Psoas muscle (tissue), 8 donors: ENCODE data around the gene DNASE1L2. TPM values are rescaled to one million over a fixed set of nuclear protein-coding genes. Genes with fewer than 3 reads are reported as not detected.

Experiments
- ATAC-seq, 4 donors: fragments of 200-7000 bp; cut with Tn5 transposase; one replicate each; pipeline ENCODE4 v1.9.1; 2020; ENCODE audit warnings: moderate library complexity in 3 of 4, mild to moderate bottlenecking in 2 of 4
- DNase-seq, 2 donors: peaks; one replicate each; pipeline ENCODE4 v3.0.0-alpha.2; 2020
- H3K27ac ChIP-seq: fragments of 200-600 bp; one replicate; pipeline ENCODE4 v1.8.0; 2022
- H3K27me3 ChIP-seq, 3 donors: fragments of 200-600 bp in 1 of 3; one replicate each; pipeline versions ENCODE4 v1.6.1 to v1.8.0; 2013 to 2022; ENCODE audit warnings: low read length in 2 of 3, mild to moderate bottlenecking in 2 of 3, moderate library complexity in 1 of 3; ENCODE audit not compliant: insufficient read depth in 3 of 3
- H3K36me3 ChIP-seq, 2 donors: fragments of 200-600 bp in 1 of 2; one replicate each; pipeline versions ENCODE4 v1.6.1 to v1.8.0; 2013 to 2022; ENCODE audit warnings: low read depth in 1 of 2, mild to moderate bottlenecking in 1 of 2, moderate library complexity in 1 of 2; ENCODE audit not compliant: insufficient read depth in 1 of 2
- H3K4me1 ChIP-seq: fragments of 200-600 bp; one replicate; pipeline ENCODE4 v1.8.0; 2022
- H3K4me3 ChIP-seq: fragments of 200-600 bp; one replicate; pipeline ENCODE4 v1.8.0; 2022; ENCODE audit warnings: mild to moderate bottlenecking
- H3K9me3 ChIP-seq: fragments of 200-600 bp; one replicate; pipeline ENCODE4 v1.8.0; 2022
- WGBS, 3 donors: extraction: QIAGEN DNeasy Blood & Tissue Kit; methylation state at CpG; one replicate each; pipeline versions ENCODE4 v1.1.6 to v1.1.7; 2013; 5-methylcytosine and 5-hydroxymethylcytosine counted together
- intact Hi-C, 2 donors: fragments of 100-400 bp; cut with DNase I; formaldehyde crosslinking; loops; one replicate each; pipeline versions ENCODE4 v1.11.0 to v1.14.2; 2022
- polyA plus RNA-seq, 3 donors: library from polyadenylated mRNA; stranded (reverse); fragments of 200-250 nt; gene quantifications; one replicate each; pipeline ENCODE4 v1.2.3, GENCODE V29; 2013
- total RNA-seq, 4 donors: library from RNA; stranded (reverse); fragmentation: NEBNext Ultra II Directional in 2 of 4; extraction: Animal tissue kit (Norgen Biotek cat#: 25700) in 2 of 4; gene quantifications; one replicate each; pipeline versions ENCODE4 v1.2.1 to v1.2.4, GENCODE V29; 2021 to 2023
- TF ChIP-seq, protein P1 (sequence below): fragments of 200-600 bp; IDR thresholded peaks from one replicate; pipeline ENCODE4 v1.8.0; 2022; ENCODE audit warnings: antibody characterized with exemption
- donor health status: healthy with polysubstance abuse.
- donor health status: DM: no; HTN: no; CAD: no; lungs with moderate emphysema.
- donor health status: Bipolar disorder and iron deficiency.
- donor health status: healthy.
- donor health status: DM: yes; HTN: yes; CAD: no.
- donor health status: DM: no; HTN: no; CAD: no.
- donor health status: DM: no; HTN: no; CAD: no.
- donor health status: DM: yes; HTN: yes; CAD: no.

DNASE1L2 gene
- total and polyA plus RNA-seq, 7 donors = 0.17 to 1.2 (median 0.34) TPM

DNA sequence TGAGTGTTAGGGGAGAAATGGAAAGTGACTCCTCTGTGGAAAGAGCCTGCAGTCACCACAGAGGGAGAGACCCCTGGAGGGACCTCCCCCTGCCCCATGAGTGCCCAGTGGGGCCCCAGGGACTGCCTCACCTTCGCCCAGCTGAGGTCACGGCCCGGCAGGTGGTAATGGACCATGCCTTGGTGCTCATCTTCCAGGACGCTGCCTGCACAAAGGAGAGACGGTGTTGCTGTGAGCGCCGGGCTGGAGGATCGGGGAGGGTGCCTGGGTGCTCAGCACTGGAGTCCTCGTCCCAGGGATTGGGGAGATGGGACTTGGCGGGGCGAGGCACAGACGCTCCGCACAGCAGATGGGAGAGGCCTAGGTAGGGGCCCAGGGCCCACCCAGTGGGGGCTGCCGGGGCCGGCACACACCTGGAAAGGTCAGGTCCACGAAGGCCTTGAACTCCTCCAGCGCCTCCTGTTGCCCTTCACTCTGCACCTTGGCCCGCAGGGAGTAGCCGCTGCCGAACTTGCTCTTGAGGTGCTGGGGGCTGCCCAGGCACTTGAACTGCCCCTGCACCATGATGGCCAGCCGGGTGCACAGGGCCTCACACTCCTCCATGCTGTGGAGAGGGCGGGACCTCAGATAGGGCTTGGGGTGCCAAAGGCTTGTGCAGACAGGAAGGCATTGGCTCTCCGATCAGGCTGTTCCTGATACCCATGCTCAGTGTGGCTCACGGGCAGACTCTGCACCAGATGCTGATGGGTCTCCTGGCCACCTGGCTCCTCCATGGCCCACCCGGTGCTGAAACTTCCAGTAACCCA lies 41.4 kb downstream of the DNASE1L2 start:
- intact Hi-C loops = no loop called here
- DNase-seq = no peak
- TF ChIP-seq, protein P1, sequence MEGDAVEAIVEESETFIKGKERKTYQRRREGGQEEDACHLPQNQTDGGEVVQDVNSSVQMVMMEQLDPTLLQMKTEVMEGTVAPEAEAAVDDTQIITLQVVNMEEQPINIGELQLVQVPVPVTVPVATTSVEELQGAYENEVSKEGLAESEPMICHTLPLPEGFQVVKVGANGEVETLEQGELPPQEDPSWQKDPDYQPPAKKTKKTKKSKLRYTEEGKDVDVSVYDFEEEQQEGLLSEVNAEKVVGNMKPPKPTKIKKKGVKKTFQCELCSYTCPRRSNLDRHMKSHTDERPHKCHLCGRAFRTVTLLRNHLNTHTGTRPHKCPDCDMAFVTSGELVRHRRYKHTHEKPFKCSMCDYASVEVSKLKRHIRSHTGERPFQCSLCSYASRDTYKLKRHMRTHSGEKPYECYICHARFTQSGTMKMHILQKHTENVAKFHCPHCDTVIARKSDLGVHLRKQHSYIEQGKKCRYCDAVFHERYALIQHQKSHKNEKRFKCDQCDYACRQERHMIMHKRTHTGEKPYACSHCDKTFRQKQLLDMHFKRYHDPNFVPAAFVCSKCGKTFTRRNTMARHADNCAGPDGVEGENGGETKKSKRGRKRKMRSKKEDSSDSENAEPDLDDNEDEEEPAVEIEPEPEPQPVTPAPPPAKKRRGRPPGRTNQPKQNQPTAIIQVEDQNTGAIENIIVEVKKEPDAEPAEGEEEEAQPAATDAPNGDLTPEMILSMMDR = no peak
- H3K4me3 ChIP-seq = no peak overlapping the region
- no peaks in the 10 kb centered on the region for H3K27me3 ChIP-seq
- no peak for ATAC-seq
- peaks cover 0 to 35% of the 10 kb centered on the region in 2 donors for H3K36me3 ChIP-seq
- no peaks in the 10 kb centered on the region for H3K9me3 ChIP-seq
- H3K27ac ChIP-seq = no peak overlapping the region
- WGBS, 3 donors = 91 to 94% (median 92%) methylated on average over 25 of the region's 25 CpGs
- H3K4me1 ChIP-seq = peaks cover 5% of the 10 kb centered on the region

DNA sequence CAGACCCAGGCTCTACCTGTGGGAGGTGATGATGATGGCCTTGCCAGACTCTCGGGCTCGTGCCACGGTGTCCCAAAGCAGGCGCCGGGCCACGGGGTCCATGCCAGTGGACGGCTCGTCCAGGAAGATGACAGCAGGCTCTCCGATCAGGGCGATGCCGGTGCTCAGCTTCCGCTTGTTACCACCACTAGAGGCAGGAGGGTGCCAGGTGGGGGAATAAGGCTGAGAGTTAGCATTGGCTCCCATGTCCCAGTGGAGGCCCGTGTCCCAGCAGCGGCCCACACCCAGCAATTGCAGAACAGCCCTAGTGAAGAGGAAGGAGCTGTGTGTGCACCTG lies 42.0 kb downstream of the DNASE1L2 start:
- H3K27me3 ChIP-seq = no peaks in the 10 kb centered on the region
- TF ChIP-seq, protein P1 = no peak
- ATAC-seq (no peak), DNase-seq (no peak)
- intact Hi-C loops = no loop called here
- peaks cover 5% of the 10 kb centered on the region for H3K4me1 ChIP-seq
- peaks cover 0 to 35% of the 10 kb centered on the region in 2 donors for H3K36me3 ChIP-seq
- no peaks in the 10 kb centered on the region for H3K9me3 ChIP-seq
- no peak overlapping the region for H3K4me3 ChIP-seq
- 86 to 89% (median 88%) methylated on average over 14 of the region's 14 CpGs for WGBS, 3 donors
- no peak overlapping the region for H3K27ac ChIP-seq

DNA sequence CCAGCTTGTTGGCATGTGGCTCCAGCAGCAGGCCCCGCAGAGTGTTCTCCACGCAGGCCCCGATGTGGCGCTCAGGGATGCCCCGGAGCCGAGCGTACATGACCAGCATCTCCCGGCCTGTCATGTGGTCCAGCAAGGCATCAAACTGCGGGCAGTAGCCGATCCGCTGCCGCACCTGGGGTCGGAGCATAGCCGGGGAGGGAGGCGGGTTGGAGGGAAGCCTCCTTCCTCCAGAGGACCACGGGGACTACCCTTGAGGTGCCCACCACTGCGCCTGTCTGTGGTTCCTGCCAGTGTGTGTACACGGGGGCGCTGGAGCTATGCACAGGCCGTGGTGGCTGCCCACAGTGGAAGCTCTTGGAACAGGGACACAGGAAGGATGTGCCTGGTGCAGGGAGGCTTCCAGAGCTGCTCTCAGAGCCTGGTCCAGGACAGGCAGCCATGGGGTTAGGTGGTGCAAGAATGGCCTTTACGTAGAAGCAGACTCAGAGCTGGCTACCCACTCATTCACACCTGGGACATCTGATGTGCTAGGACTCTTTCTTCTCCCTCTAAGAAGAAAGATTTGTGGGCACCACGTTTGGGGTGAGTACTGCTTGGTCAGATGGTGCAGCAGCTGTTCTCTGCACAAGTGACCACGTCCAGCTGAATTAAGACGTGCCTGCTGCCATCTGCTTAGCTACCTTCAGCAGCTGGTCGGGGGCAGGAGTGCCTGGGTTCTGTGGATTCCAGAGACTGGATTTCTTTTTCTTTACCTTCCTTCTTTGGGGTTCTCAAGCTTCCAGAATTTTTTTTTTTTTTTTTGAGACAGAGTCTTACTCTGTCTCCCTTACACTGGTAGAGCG lies 42.9 kb downstream of the DNASE1L2 start:
- H3K27ac ChIP-seq = no peak overlapping the region
- TF ChIP-seq, protein P1 = no peak
- no peaks in the 10 kb centered on the region for H3K9me3 ChIP-seq
- intact Hi-C loops = no loop called here
- H3K36me3 ChIP-seq = peaks cover 0 to 39% of the 10 kb centered on the region in 2 donors
- DNase-seq (no peak), ATAC-seq (no peak)
- no peaks in the 10 kb centered on the region for H3K27me3 ChIP-seq
- H3K4me3 ChIP-seq = no peak overlapping the region
- peaks cover 5% of the 10 kb centered on the region for H3K4me1 ChIP-seq
- 81 to 87% (median 83%) methylated on average over 26 of the region's 26 CpGs for WGBS, 3 donors

DNA sequence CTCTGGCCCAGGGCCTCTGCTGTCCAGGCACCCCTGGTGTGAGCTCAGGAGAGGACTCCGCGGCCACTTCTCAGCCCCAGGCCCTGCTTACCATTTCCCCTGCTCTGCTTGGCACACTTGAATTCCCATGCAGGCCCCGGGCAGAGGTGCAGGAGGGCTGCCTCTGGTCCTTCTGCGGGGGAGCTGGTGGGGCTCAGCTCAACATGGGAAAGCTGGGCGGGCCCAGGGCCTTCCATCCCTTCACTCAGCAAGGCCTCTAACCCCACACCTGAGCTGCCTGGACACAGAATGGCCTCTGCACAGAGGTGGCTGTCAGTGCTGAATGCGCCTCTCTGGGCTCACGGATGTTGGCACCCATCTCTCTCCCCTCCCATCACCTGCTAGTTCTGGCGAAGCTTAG lies 44.2 kb downstream of the DNASE1L2 start:
- no peaks in the 10 kb centered on the region for H3K27me3 ChIP-seq
- DNase-seq = no peak
- H3K4me1 ChIP-seq = peaks cover 5% of the 10 kb centered on the region
- no peaks in the 10 kb centered on the region for H3K9me3 ChIP-seq
- H3K4me3 ChIP-seq = no peak overlapping the region
- TF ChIP-seq, protein P1 = no peak
- WGBS, 3 donors = 89 to 95% (median 91%) methylated on average over 5 to 8 of the region's 8 CpGs
- intact Hi-C loops = loop anchor here in 1 of 2 donors (10.0 kb wide), 1 partner anchor 134 kb away; no protein-coding TSS in a partner anchor
- no peak overlapping the region for H3K27ac ChIP-seq
- H3K36me3 ChIP-seq = peaks cover 0 to 49% of the 10 kb centered on the region in 2 donors
- ATAC-seq = no peak
